Measurements from ENCODE around the gene CASTOR1.

The CASTOR1 gene

DNA sequence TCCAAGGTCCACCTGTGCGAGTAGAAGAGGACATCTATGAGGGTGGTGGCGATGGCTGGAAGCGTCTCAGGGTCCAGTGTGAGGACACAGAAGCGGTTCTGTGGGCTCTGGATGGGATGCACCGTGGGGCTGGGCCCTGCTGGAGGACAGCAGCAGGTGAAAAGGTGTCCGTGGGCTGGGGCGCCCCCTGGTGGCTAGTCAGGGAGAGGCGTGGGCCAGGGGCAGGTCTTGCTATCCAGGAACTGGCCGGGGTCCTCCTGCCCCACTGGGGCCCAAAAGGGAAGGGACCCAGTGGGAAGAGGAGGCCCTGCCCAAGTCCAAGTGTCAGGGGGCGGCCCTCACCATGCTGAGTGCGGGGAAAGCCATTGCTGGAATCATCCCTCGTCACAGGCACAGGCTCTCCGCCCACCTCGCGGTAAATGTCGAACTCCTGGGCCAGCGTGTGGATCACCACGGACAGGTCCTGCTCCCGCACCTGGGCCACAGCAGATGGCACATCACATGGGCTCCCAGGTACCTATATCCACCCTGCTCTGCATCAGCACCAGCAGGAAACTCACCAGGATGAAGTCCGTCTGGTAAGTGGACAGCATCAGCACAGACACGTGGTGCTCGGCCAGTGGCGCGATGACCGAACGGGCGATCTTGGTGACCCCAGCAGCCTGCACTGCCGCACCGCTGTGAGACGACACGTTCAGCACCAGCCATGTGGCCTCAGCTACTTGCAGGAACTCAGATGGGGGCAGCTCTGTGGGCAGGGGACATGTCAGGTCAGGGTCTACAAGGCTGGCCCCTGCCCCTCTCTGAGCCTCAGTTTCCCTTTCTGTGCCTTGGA, 2.3 kb downstream of the CASTOR1 start:
- TF ChIP-seq, protein P1, sequence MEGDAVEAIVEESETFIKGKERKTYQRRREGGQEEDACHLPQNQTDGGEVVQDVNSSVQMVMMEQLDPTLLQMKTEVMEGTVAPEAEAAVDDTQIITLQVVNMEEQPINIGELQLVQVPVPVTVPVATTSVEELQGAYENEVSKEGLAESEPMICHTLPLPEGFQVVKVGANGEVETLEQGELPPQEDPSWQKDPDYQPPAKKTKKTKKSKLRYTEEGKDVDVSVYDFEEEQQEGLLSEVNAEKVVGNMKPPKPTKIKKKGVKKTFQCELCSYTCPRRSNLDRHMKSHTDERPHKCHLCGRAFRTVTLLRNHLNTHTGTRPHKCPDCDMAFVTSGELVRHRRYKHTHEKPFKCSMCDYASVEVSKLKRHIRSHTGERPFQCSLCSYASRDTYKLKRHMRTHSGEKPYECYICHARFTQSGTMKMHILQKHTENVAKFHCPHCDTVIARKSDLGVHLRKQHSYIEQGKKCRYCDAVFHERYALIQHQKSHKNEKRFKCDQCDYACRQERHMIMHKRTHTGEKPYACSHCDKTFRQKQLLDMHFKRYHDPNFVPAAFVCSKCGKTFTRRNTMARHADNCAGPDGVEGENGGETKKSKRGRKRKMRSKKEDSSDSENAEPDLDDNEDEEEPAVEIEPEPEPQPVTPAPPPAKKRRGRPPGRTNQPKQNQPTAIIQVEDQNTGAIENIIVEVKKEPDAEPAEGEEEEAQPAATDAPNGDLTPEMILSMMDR (IDR thresholded peaks at IDR 0.05; ENCODE audit: extremely low read depth, missing control alignments) = peak; percentile 92
- DNase-seq (ENCODE audit: low spot score) = peak; percentile 86

DNA sequence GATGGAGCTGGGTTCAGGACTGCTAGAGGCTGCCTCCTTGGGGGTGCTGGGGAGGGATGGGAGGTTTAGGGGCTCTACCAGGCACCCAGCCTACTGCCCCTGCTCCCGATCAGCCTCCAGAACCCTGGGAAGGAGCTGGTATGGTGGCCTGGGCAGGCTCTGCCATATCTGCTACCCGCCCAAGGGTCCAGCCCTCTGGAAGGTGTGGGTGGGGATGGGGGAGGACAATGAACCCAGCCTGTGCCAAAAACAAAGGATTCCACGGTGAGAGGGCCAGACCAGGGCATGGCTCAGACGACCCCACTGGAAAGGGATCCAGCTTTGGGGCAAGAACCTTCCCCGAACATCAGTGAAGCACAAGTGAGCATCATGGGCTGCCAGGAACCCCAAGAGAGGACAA, 3.0 kb downstream of the CASTOR1 start:
- TF ChIP-seq, protein P1 (IDR thresholded peaks at IDR 0.05; ENCODE audit: extremely low read depth, missing control alignments) = no peak
- no peak for DNase-seq (ENCODE audit: low spot score)

DNA sequence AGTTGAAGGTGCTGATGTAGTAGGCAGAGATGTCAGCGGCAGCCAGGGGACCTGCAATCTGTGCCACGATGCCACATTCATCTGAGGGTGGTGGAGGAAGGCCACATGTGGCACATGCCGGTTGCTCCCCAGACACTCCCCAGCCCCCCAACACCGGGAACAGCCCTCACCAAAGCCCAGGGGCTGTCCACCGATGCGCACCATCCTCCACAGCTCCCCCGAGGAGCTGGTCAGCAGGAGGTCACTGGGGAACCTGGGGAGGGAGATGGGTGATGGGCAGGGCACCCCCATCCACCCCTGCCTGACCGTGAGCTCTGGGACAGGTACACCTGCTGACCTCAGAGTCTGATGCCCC, 3.5 kb downstream of the CASTOR1 start:
- DNase-seq (ENCODE audit: low spot score) = no peak
- TF ChIP-seq, protein P1 (IDR thresholded peaks at IDR 0.05; ENCODE audit: extremely low read depth, missing control alignments) = no peak

DNA sequence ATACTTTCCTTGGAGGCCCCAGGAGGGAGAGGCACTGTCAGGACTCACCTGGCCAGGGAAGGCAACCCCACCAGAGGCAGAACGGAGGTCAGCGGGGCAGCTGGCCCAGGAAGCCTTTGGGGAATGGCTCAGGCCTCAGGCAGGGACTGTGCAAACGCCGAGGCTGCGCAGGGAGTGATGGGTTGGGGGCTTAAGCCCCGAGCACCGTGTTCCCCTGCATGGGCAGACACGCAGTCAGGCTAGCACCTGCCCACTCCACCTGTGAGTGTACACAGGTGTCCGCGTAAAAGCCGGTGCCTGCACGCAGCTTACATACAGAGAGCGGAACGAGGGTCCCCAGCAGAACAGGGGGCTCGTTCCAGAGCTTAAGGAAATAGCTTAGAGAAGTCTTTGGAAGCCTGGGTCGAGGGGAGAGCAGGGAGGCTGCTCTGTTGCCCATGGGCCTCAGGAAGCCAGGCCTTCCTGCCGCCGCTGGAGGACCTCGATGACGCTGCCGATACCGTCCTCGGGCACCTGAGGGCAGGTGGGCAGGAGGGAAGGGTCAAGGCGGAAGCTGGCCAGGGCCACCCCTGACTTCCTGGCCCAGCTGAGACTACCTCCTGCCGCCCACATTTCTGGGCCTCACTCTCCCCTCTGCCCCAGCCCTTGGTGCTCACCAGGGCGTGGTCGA, 4.0 kb downstream of the CASTOR1 start:
- DNase-seq (ENCODE audit: low spot score) = no peak
- TF ChIP-seq, protein P1 (IDR thresholded peaks at IDR 0.05; ENCODE audit: extremely low read depth, missing control alignments) = no peak

DNA sequence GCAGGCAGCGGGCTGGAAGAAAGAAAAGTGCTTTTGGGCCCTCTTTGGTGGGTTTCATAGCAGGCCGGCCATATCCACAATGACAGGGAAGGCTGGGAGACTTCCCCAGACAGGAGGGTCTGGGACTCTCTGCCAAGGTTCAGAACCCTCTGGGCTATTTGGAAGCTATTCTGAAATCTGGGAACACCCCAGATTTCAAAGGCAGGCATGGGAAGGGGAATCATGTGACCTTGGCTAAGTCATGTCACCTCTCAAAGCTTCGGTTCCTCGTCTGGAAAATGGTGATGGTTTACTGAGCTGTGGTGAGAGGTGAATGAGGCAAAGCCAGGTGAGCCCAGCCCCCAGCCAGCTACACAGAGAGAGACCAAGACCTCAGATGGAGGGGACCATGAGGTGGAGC, 4.6 kb downstream of the CASTOR1 start:
- TF ChIP-seq, protein P1 (IDR thresholded peaks at IDR 0.05; ENCODE audit: extremely low read depth, missing control alignments) = no peak
- DNase-seq (ENCODE audit: low spot score) = no peak

DNA sequence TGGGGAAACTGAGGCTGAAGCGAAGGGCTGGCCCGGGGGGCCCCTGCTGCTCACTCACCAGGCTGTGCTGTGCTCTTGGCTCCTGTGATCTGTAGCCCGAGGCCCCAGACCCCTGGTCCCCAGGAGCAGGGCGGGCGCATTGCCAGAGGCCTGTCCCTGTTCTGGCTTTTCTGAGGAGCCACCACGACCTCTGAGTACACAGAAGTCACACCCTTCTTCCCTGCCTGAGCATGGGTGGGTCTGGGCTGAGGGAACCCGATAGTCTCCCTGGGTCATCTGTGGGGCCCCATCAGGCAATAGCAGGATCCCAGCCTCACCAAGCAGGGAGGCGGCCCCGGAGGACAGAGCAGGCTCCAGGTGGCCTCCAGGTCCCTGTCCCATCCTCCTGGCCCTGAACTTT, 5.1 kb downstream of the CASTOR1 start:
- TF ChIP-seq, protein P1 (IDR thresholded peaks at IDR 0.05; ENCODE audit: extremely low read depth, missing control alignments) = no peak
- no peak for DNase-seq (ENCODE audit: low spot score)

DNA sequence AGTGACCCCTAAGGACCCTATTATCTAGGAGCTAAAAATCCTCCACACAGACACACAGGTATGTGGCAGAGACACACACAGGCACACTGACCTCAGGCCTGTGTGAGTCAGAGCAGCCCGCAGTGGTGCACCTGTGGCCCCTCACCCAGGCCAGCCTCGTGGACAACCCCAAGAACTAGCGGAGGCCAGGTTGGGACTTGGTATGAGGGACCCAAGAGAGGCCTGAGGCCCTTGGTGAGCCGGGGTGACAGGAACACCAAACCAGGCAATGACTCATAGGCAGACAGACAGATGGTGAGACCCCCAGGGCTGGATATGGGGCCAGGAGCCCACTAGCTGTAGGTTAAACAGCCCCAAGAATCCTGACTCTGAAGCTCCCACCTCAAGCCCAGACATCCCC, 6.0 kb downstream of the CASTOR1 start:
- TF ChIP-seq, protein P1 (IDR thresholded peaks at IDR 0.05; ENCODE audit: extremely low read depth, missing control alignments) = no peak

More for the DNA sequence above, 6.0 kb downstream of the CASTOR1 start:
- DNase-seq (ENCODE audit: low spot score) = no peak
